Osteocyte (in vitro differentiated cells): ENCODE results near the gene OR2T35. TPM values are rescaled to one million over a fixed set of nuclear protein-coding genes. Genes with fewer than 3 reads are reported as not detected.
"Not testable (repeated sequence)": the region's sequence is repeated elsewhere in the genome, so short reads cannot be mapped to it uniquely, and the experiment has no call there.

Source experiments
- DNase-seq: peaks from one replicate; pipeline ENCODE4 v3.0.0; 2021; ENCODE audit warnings: mixed read lengths; ENCODE audit not compliant: unreplicated experiment; ENCODE audit errors: extremely low spot score
- H3K27ac Mint-ChIP-seq: one replicate; pipeline ENCODE4 v1.8.0; 2021; ENCODE audit warnings: mild to moderate bottlenecking, mixed read lengths; ENCODE audit not compliant: unreplicated experiment
- H3K27me3 Mint-ChIP-seq: one replicate; pipeline ENCODE4 v1.8.0; 2021; ENCODE audit warnings: mixed read lengths; ENCODE audit not compliant: unreplicated experiment
- H3K36me3 Mint-ChIP-seq: one replicate; pipeline ENCODE4 v1.8.0; 2021; ENCODE audit warnings: mixed read lengths; ENCODE audit not compliant: unreplicated experiment
- H3K4me1 Mint-ChIP-seq: one replicate; pipeline ENCODE4 v1.8.0; 2021; ENCODE audit warnings: mixed read lengths; ENCODE audit not compliant: unreplicated experiment
- H3K4me3 Mint-ChIP-seq: one replicate; pipeline ENCODE4 v1.8.0; 2021; ENCODE audit warnings: mild to moderate bottlenecking, moderate library complexity, mixed read lengths; ENCODE audit not compliant: unreplicated experiment
- H3K9me3 Mint-ChIP-seq: one replicate; pipeline ENCODE4 v1.8.0; 2021; ENCODE audit warnings: mixed read lengths; ENCODE audit not compliant: unreplicated experiment
- CTCF ChIP-seq: fragments of 200-600 bp; sonication (generic); IDR thresholded peaks from 2 replicates; pipeline ENCODE4 v1.5.0; 2021; ENCODE audit warnings: antibody characterized with exemption, mild to moderate bottlenecking, moderate library complexity
- long read RNA-seq: library from polyadenylated mRNA; unstranded; transcript quantifications from one replicate; pipeline ENCODE4 v2.0.0, GENCODE V29; 2021
- total RNA-seq: library from RNA; stranded (reverse); gene quantifications from 2 replicates; pipeline ENCODE4 v1.2.1, GENCODE V29; 2021

Gene OR2T35
- not detected in 2 replicates for total RNA-seq
- long read RNA-seq, result 0 reads

GRCh38 chr1:248645178-248645577, at the start of gene OR2T35:
OR2T35 (minus strand) TSS chr1:248645278; CDS start chr1:248639258, 6,020 bp downstream.
- not testable (repeated sequence) for H3K4me3 Mint-ChIP-seq, H3K9me3 Mint-ChIP-seq, H3K27ac Mint-ChIP-seq, H3K36me3 Mint-ChIP-seq, H3K27me3 Mint-ChIP-seq, H3K4me1 Mint-ChIP-seq, DNase-seq

- H3K27me3 Mint-ChIP-seq, result no peaks in the 10 kb centered on the region
- H3K9me3 Mint-ChIP-seq, result peaks cover 59% of the 10 kb centered on the region
- no peak for DNase-seq
- no peak for TF ChIP-seq CTCF
- no peak overlapping the region for H3K4me3 Mint-ChIP-seq
- H3K36me3 Mint-ChIP-seq, result no peaks in the 10 kb centered on the region
- H3K4me1 Mint-ChIP-seq, result no peaks in the 10 kb centered on the region
- no peak overlapping the region for H3K27ac Mint-ChIP-seq
These were observed 46.6 kb upstream of the OR2T35 start for GRCh38 chr1:248691567-248692155.

GRCh38 chr1:248688527-248689298, 43.6 kb upstream of the OR2T35 start:
- no peak for TF ChIP-seq CTCF
- H3K27me3 Mint-ChIP-seq, result no peaks in the 10 kb centered on the region
- no peaks in the 10 kb centered on the region for H3K36me3 Mint-ChIP-seq
- DNase-seq, result no peak
- no peak overlapping the region for H3K4me3 Mint-ChIP-seq
- no peak overlapping the region for H3K27ac Mint-ChIP-seq
- H3K9me3 Mint-ChIP-seq, result peaks cover 53% of the 10 kb centered on the region
- H3K4me1 Mint-ChIP-seq, result no peaks in the 10 kb centered on the region

- H3K4me1 Mint-ChIP-seq, result no peaks in the 10 kb centered on the region
- no peaks in the 10 kb centered on the region for H3K36me3 Mint-ChIP-seq
- DNase-seq, result no peak
- H3K9me3 Mint-ChIP-seq, result peaks cover 47% of the 10 kb centered on the region
- no peak overlapping the region for H3K4me3 Mint-ChIP-seq
- H3K27ac Mint-ChIP-seq, result no peak overlapping the region
- no peaks in the 10 kb centered on the region for H3K27me3 Mint-ChIP-seq
- no peak for TF ChIP-seq CTCF
These were observed 41.7 kb upstream of the OR2T35 start for GRCh38 chr1:248686815-248687214.

- Mint-ChIP-seq H3K27ac (no peak overlapping the region), H3K4me1 (no peaks in the 10 kb centered on the region), H3K4me3 (no peak overlapping the region), H3K9me3 (peaks cover 39% of the 10 kb centered on the region), H3K36me3 (no peaks in the 10 kb centered on the region), H3K27me3 (no peaks in the 10 kb centered on the region)
- TF ChIP-seq CTCF, result no peak
- no peak for DNase-seq
These were observed 36.6 kb upstream of the OR2T35 start for GRCh38 chr1:248681651-248682050.
